SU-DHL-6 (cell line): Measurements from ENCODE around the gene OR5AP2.
A peak's percentile ranks its signal among the peaks of the same experiment; 100 is the strongest.
"Not testable (repeated sequence)": the region's sequence is repeated elsewhere in the genome, so short reads cannot be mapped to it uniquely, and the experiment has no call there.

Experiments used
- H2AFZ ChIP-seq: fragments of 200-600 bp; sonication (generic); 2 replicates; pipeline ENCODE4 v1.6.1; 2014; ENCODE audit warnings: low read depth, mild to moderate bottlenecking, moderate library complexity, mixed read lengths, antibody characterized with exemption, low read length; ENCODE audit not compliant: severe bottlenecking
- H3F3A ChIP-seq: fragments of 200-600 bp; shearing (Covaris generic); 2 replicates; pipeline ENCODE4 v1.6.0; 2016; ENCODE audit warnings: antibody characterized with exemption, mild to moderate bottlenecking; ENCODE audit not compliant: insufficient read depth
- H3K27ac ChIP-seq: fragments of 200-600 bp; sonication (generic); 2 replicates; pipeline ENCODE4 v1.5.1; 2016; ENCODE audit warnings: low read depth, mild to moderate bottlenecking, low read length, moderate library complexity, mixed read lengths
- H3K27me3 ChIP-seq: fragments of 200-600 bp; sonication (generic), shearing (Covaris generic); 2 replicates; pipeline ENCODE4 v1.6.0; 2014; ENCODE audit warnings: mild to moderate bottlenecking, low read length
- H3K36me3 ChIP-seq: fragments of 200-600 bp; sonication (generic); 2 replicates; pipeline ENCODE4 v1.6.1; 2014; ENCODE audit warnings: mild to moderate bottlenecking, low read length, mixed read lengths
- H3K4me2 ChIP-seq: fragments of 300-600, 200-600 bp; shearing (Covaris generic), sonication (generic); 2 replicates; pipeline ENCODE4 v1.6.0; 2014; ENCODE audit warnings: low read length, low read depth, mild to moderate bottlenecking; ENCODE audit not compliant: poor library complexity, severe bottlenecking
- H3K4me3 ChIP-seq: fragments of 200-600 bp; sonication (generic); 2 replicates; pipeline ENCODE4 v1.5.1; 2014; ENCODE audit warnings: antibody characterized with exemption, low read length, mild to moderate bottlenecking, mixed read lengths; ENCODE audit not compliant: insufficient read depth, poor library complexity, severe bottlenecking
- H3K79me2 ChIP-seq: fragments of 200-600 bp; sonication (generic); 2 replicates; pipeline ENCODE4 v1.6.1; 2014; ENCODE audit warnings: mild to moderate bottlenecking, low read length, moderate library complexity; ENCODE audit not compliant: insufficient read depth
- H3K9ac ChIP-seq: fragments of 200-600 bp; sonication (generic); 2 replicates; pipeline ENCODE4 v1.7.0; 2014; ENCODE audit warnings: mild to moderate bottlenecking, low read length
- H3K9me2 ChIP-seq: fragments of 200-600 bp; sonication (generic); replicated peaks from 2 replicates; pipeline ENCODE4 v1.6.1; 2014; ENCODE audit warnings: low read length; ENCODE audit not compliant: insufficient read depth
- H3K9me3 ChIP-seq: fragments of 200-600 bp; sonication (generic); 2 replicates; pipeline ENCODE4 v1.6.1; 2014; ENCODE audit warnings: low read length, mixed read lengths; ENCODE audit not compliant: insufficient read depth
- H4K20me1 ChIP-seq: fragments of 200-600 bp; sonication (generic); 2 replicates; pipeline ENCODE4 v1.6.1; 2014; ENCODE audit warnings: low read depth, mild to moderate bottlenecking, antibody characterized with exemption, low read length, moderate library complexity, mixed read lengths
- EZH2phosphoT487 ChIP-seq: fragments of 200-600 bp; sonication (generic), shearing (Covaris generic); conservative IDR thresholded peaks from 2 replicates; pipeline ENCODE4 v1.6.1; 2018; ENCODE audit warnings: mild to moderate bottlenecking, antibody characterized with exemption, low read length, moderate library complexity, mixed read lengths
- TF ChIP-seq, protein P1 (sequence below): fragments of 200-600 bp; sonication (generic); IDR thresholded peaks from one replicate; pipeline ENCODE4 v1.5.1; 2017; ENCODE audit warnings: antibody characterized with exemption, mild to moderate bottlenecking, low read length, moderate library complexity; ENCODE audit not compliant: insufficient read depth, poor library complexity, severe bottlenecking

Gene OR5AP2

DNA sequence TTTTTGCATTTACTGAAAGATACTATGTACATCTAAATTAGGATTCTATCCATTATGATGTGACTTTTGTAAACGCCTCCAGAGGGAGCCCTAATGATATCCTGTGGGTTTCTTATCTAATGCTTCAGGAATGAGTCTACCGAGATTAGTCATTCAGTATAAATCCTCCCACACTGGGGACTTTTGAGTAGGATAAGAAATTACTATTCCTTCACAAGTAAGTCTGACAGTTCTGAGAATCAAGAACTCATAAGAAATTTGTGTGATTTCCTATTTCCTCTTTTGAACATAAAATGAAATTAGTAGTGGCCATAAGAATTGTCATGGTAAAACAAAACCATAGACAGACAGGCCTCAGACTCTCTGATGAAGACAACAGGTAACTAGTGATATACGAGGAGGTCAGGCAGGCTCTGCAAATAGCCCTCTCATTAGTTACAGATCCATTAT, 17.6 kb downstream of the OR5AP2 start:
- no peaks in the 10 kb centered on the region for H3F3A ChIP-seq
- no peak overlapping the region for H2AFZ ChIP-seq
- H3K4me2 ChIP-seq, result no peak overlapping the region

DNA sequence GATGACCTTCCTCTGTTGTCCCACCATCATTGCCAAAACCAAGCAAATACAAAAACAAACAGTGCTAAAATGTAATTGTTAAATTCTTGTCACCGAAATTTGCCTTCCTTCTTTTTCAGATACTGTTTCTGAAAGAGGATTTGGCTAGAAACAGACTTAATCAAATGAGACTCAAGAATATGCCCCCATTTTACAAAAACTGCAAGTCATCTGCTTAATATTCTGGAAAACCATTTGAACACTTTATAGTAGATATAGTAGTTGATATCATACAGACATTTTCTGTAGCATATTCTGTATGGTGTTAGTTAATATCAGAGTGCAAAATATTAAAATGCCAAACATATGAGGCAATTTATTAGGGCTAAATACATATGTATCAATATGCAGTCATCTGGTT, 31.1 kb downstream of the OR5AP2 start:
- Histone ChIP-seq H3K9ac (no peak overlapping the region), H3K4me2 (no peak overlapping the region), H3K4me3 (no peak overlapping the region), H3K9me3 (no peaks in the 10 kb centered on the region), H3F3A (no peaks in the 10 kb centered on the region), H3K9me2 (no peaks in the 10 kb centered on the region), H3K36me3 (no peaks in the 10 kb centered on the region), H4K20me1 (no peaks in the 10 kb centered on the region), H2AFZ (no peak overlapping the region), H3K27me3 (no peaks in the 10 kb centered on the region), H3K27ac (no peak overlapping the region), H3K79me2 (no peaks in the 10 kb centered on the region)
- TF ChIP-seq, protein P1, sequence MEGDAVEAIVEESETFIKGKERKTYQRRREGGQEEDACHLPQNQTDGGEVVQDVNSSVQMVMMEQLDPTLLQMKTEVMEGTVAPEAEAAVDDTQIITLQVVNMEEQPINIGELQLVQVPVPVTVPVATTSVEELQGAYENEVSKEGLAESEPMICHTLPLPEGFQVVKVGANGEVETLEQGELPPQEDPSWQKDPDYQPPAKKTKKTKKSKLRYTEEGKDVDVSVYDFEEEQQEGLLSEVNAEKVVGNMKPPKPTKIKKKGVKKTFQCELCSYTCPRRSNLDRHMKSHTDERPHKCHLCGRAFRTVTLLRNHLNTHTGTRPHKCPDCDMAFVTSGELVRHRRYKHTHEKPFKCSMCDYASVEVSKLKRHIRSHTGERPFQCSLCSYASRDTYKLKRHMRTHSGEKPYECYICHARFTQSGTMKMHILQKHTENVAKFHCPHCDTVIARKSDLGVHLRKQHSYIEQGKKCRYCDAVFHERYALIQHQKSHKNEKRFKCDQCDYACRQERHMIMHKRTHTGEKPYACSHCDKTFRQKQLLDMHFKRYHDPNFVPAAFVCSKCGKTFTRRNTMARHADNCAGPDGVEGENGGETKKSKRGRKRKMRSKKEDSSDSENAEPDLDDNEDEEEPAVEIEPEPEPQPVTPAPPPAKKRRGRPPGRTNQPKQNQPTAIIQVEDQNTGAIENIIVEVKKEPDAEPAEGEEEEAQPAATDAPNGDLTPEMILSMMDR, result no peak
- TF ChIP-seq EZH2phosphoT487, result no peak

More for the DNA sequence above, 17.6 kb downstream of the OR5AP2 start:
- Histone ChIP-seq H3K27me3 (no peaks in the 10 kb centered on the region), H3K4me3 (no peak overlapping the region), H3K9ac (no peak overlapping the region), H3K9me3 (no peaks in the 10 kb centered on the region), H3K79me2 (no peaks in the 10 kb centered on the region), H3K27ac (no peak overlapping the region), H3K36me3 (no peaks in the 10 kb centered on the region), H3K9me2 (no peaks in the 10 kb centered on the region), H4K20me1 (no peaks in the 10 kb centered on the region)
- TF ChIP-seq, protein P1, result peak; percentile 28
- TF ChIP-seq EZH2phosphoT487, result no peak

DNA sequence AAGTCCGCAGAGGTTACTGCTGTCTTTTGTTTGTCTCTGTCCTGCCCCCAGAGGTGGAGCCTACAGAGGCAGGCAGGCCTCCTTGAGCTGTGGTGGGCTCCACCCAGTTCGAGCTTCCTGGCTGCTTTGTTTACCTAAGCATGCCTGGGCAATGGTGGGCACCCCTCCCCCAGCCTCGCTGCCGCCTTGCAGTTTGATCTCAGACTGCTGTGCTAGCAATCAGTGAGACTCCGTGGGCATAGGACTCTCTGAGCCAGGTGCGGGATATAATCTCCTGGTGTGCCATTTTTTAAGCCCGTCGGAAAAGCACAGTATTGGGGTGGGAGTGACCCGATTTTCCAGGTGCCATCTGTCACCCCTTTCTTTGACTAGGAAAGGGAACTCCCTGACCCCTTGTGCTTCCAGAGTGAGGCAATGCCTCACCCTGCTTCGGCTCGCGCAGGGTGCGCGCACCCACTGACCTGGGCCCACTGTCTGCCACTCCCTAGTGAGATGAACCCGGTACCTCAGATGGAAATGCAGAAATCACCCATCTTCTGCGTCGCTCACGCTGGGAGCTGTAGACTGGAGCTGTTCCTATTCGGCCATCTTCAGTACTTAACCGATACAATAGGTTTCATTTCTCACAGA, 50.0 kb downstream of the OR5AP2 start:
- not testable (repeated sequence) for H4K20me1 ChIP-seq, H3K4me2 ChIP-seq, H3K36me3 ChIP-seq, H3F3A ChIP-seq, H3K9me3 ChIP-seq, H3K9me2 ChIP-seq, H3K27me3 ChIP-seq, H3K4me3 ChIP-seq, H3K79me2 ChIP-seq, H3K27ac ChIP-seq, H3K9ac ChIP-seq, H2AFZ ChIP-seq
